ENCODE results near the gene ATP2B3. TPM values are rescaled to one million over a fixed set of nuclear protein-coding genes. Genes with fewer than 3 reads are reported as not detected.

ATP2B3 gene
- total RNA-seq, 1 donor from 2014 or later = 0.83 TPM

- H3K36me3 Mint-ChIP-seq = no peaks in the 10 kb centered on the region
- H3K9me3 Mint-ChIP-seq = no peaks in the 10 kb centered on the region
- no peak for DNase-seq (ENCODE audit: low spot score in 2 of 2, unreplicated experiment in 2 of 2)
- H3K27me3 Mint-ChIP-seq (ENCODE audit: low read depth) = peaks cover 1% of the 10 kb centered on the region
- H3K4me1 Mint-ChIP-seq = peaks cover 7% of the 10 kb centered on the region
- no peak overlapping the region for H3K27ac Mint-ChIP-seq
- TF ChIP-seq, protein P1, sequence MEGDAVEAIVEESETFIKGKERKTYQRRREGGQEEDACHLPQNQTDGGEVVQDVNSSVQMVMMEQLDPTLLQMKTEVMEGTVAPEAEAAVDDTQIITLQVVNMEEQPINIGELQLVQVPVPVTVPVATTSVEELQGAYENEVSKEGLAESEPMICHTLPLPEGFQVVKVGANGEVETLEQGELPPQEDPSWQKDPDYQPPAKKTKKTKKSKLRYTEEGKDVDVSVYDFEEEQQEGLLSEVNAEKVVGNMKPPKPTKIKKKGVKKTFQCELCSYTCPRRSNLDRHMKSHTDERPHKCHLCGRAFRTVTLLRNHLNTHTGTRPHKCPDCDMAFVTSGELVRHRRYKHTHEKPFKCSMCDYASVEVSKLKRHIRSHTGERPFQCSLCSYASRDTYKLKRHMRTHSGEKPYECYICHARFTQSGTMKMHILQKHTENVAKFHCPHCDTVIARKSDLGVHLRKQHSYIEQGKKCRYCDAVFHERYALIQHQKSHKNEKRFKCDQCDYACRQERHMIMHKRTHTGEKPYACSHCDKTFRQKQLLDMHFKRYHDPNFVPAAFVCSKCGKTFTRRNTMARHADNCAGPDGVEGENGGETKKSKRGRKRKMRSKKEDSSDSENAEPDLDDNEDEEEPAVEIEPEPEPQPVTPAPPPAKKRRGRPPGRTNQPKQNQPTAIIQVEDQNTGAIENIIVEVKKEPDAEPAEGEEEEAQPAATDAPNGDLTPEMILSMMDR (IDR thresholded peaks at IDR 0.05; ENCODE audit: unreplicated experiment) = no peak
- H3K4me3 Mint-ChIP-seq = no peak overlapping the region
Observed at GRCh38 chrX:153537080-153537479, 19.6 kb downstream of the ATP2B3 start.

- H3K4me1 Mint-ChIP-seq = peaks cover 7% of the 10 kb centered on the region
- no peaks in the 10 kb centered on the region for H3K9me3 Mint-ChIP-seq
- no peak overlapping the region for H3K4me3 Mint-ChIP-seq
- H3K27me3 Mint-ChIP-seq (ENCODE audit: low read depth) = peaks cover 1% of the 10 kb centered on the region
- TF ChIP-seq, protein P1 (IDR thresholded peaks at IDR 0.05; ENCODE audit: unreplicated experiment) = no peak
- H3K27ac Mint-ChIP-seq = no peak overlapping the region
- H3K36me3 Mint-ChIP-seq = no peaks in the 10 kb centered on the region
- DNase-seq (ENCODE audit: low spot score in 2 of 2, unreplicated experiment in 2 of 2) = no peak
Observed at GRCh38 chrX:153537526-153538295, 20.3 kb downstream of the ATP2B3 start.

- peaks cover 1% of the 10 kb centered on the region for H3K27me3 Mint-ChIP-seq (ENCODE audit: low read depth)
- no peaks in the 10 kb centered on the region for H3K9me3 Mint-ChIP-seq
Observed at GRCh38 chrX:153538424-153538823, 21.0 kb downstream of the ATP2B3 start.

GRCh38 chrX:153539171-153539978 is 21.9 kb downstream of the ATP2B3 start:
- H3K27me3 Mint-ChIP-seq (ENCODE audit: low read depth) = peaks cover 1% of the 10 kb centered on the region
- H3K27ac Mint-ChIP-seq = no peak overlapping the region
- TF ChIP-seq, protein P1 (IDR thresholded peaks at IDR 0.05; ENCODE audit: unreplicated experiment) = peak; percentile 66
- peaks cover 2% of the 10 kb centered on the region for H3K4me1 Mint-ChIP-seq
- peak; percentile 46 to 77 for DNase-seq (ENCODE audit: low spot score in 2 of 2, unreplicated experiment in 2 of 2)
- no peak overlapping the region for H3K4me3 Mint-ChIP-seq
- no peaks in the 10 kb centered on the region for H3K9me3 Mint-ChIP-seq
- H3K36me3 Mint-ChIP-seq = no peaks in the 10 kb centered on the region

More at GRCh38 chrX:153538424-153538823, 21.0 kb downstream of the ATP2B3 start:
- no peak overlapping the region for H3K4me3 Mint-ChIP-seq
- TF ChIP-seq, protein P1 (IDR thresholded peaks at IDR 0.05; ENCODE audit: unreplicated experiment) = no peak
- no peak overlapping the region for H3K27ac Mint-ChIP-seq
- DNase-seq (ENCODE audit: low spot score in 2 of 2, unreplicated experiment in 2 of 2) = no peak
- H3K36me3 Mint-ChIP-seq = no peaks in the 10 kb centered on the region
- H3K4me1 Mint-ChIP-seq = peaks cover 2% of the 10 kb centered on the region

GRCh38 chrX:153539979-153540358 is 22.5 kb downstream of the ATP2B3 start:
- DNase-seq (ENCODE audit: low spot score in 2 of 2, unreplicated experiment in 2 of 2) = no peak
- Mint-ChIP-seq H3K4me1 (peaks cover 2% of the 10 kb centered on the region), H3K36me3 (no peaks in the 10 kb centered on the region), H3K27ac (no peak overlapping the region), H3K27me3 (ENCODE audit: low read depth) (peaks cover 1% of the 10 kb centered on the region), H3K9me3 (no peaks in the 10 kb centered on the region), H3K4me3 (no peak overlapping the region)
- TF ChIP-seq, protein P1 (IDR thresholded peaks at IDR 0.05; ENCODE audit: unreplicated experiment) = no peak
